ENCODE data around the gene MROH9. TPM values are rescaled to one million over a fixed set of nuclear protein-coding genes. Genes with fewer than 3 reads are reported as not detected.

MROH9 gene
- polyA plus RNA-seq, 1 of the 3 experiments (the other 2 are of a cell fraction): 0.26 TPM

DNA sequence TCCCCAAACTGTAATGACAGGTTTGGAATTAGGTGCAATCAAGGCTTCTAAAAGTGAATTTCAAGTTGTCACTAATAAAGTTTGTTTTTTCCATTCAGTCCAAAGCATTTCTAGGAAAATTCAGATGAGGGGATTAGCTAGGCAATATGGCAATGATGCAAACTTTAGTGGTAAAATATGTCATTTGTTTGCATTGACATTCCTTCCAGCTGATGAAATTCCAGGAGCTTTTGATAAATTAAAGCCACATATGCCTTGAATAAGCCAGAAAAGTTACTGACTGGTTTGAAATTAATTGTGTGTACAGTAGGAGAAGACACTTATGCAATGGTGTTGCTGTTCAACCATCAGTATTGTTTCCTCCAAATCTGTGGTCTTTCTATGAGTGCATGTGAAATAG is 57.8 kb downstream of the MROH9 start:
- Histone ChIP-seq H3K27ac (ENCODE audit: low read depth in 2 of 2, low read length in 1 of 2) (no peak overlapping the region), H3K4me1 (ENCODE audit: control insufficient read depth in 1 of 2, insufficient read depth in 2 of 2, low read depth in 1 of 2, low read length in 1 of 2) (no peaks in the 10 kb centered on the region), H3K9me3 (no peaks in the 10 kb centered on the region), H3K4me3 (ENCODE audit: low read depth in 2 of 2, low read length in 1 of 2) (no peak overlapping the region), H2AFZ (ENCODE audit: low read depth) (no peak overlapping the region), H3F3A (replicated peaks; ENCODE audit: insufficient read depth) (no peaks in the 10 kb centered on the region), H3K36me3 (replicated peaks in 1 of 2; ENCODE audit: control insufficient read depth in 1 of 2, insufficient read depth in 2 of 2, low read length in 1 of 2) (no peaks in the 10 kb centered on the region), H3K9me2 (no peaks in the 10 kb centered on the region), H3K27me3 (ENCODE audit: insufficient read depth) (peaks cover 7% of the 10 kb centered on the region; the same call in 1 of the 2 replicates), H3K9ac (no peak overlapping the region), H4K20me1 (ENCODE audit: insufficient read depth) (no peaks in the 10 kb centered on the region), H3K4me2 (no peak overlapping the region), H3K79me2 (ENCODE audit: insufficient read depth) (no peaks in the 10 kb centered on the region)
- DNase-seq: no peak
- CTCF ChIA-PET: no interaction called here
- TF ChIP-seq RAD21 (IDR thresholded peaks at IDR 0.05; ENCODE audit: low read length) (no peak), YY1 (IDR thresholded peaks at IDR 0.05; ENCODE audit: low read depth) (no peak), NFIC (IDR thresholded peaks at IDR 0.05; ENCODE audit: borderline replicate concordance) (no peak), NRF1 (IDR thresholded peaks at IDR 0.05; ENCODE audit: low read depth, low read length) (no peak), GATA2 (CRISPR knock-in tag; IDR thresholded peaks at IDR 0.05) (no peak), RFX5 (IDR thresholded peaks at IDR 0.05; ENCODE audit: low read length) (no peak), FOSL2 (IDR thresholded peaks at IDR 0.05; ENCODE audit: borderline replicate concordance, low read depth) (no peak), CHD2 (IDR thresholded peaks at IDR 0.05; ENCODE audit: low read length, partially characterized antibody) (no peak), JUND (IDR thresholded peaks at IDR 0.05) (no peak), POLR2AphosphoS5 (IDR thresholded peaks at IDR 0.05; ENCODE audit: low read depth, low read length) (no peak), EZH2phosphoT487 (IDR thresholded peaks at IDR 0.05; ENCODE audit: borderline replicate concordance, low read depth) (no peak), FOXJ3 (CRISPR knock-in tag; IDR thresholded peaks at IDR 0.05) (no peak)
- TF ChIP-seq, protein P1, sequence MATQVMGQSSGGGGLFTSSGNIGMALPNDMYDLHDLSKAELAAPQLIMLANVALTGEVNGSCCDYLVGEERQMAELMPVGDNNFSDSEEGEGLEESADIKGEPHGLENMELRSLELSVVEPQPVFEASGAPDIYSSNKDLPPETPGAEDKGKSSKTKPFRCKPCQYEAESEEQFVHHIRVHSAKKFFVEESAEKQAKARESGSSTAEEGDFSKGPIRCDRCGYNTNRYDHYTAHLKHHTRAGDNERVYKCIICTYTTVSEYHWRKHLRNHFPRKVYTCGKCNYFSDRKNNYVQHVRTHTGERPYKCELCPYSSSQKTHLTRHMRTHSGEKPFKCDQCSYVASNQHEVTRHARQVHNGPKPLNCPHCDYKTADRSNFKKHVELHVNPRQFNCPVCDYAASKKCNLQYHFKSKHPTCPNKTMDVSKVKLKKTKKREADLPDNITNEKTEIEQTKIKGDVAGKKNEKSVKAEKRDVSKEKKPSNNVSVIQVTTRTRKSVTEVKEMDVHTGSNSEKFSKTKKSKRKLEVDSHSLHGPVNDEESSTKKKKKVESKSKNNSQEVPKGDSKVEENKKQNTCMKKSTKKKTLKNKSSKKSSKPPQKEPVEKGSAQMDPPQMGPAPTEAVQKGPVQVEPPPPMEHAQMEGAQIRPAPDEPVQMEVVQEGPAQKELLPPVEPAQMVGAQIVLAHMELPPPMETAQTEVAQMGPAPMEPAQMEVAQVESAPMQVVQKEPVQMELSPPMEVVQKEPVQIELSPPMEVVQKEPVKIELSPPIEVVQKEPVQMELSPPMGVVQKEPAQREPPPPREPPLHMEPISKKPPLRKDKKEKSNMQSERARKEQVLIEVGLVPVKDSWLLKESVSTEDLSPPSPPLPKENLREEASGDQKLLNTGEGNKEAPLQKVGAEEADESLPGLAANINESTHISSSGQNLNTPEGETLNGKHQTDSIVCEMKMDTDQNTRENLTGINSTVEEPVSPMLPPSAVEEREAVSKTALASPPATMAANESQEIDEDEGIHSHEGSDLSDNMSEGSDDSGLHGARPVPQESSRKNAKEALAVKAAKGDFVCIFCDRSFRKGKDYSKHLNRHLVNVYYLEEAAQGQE (IDR thresholded peaks at IDR 0.05; ENCODE audit: low read depth, low read length): no peak
- TF ChIP-seq, protein P2, sequence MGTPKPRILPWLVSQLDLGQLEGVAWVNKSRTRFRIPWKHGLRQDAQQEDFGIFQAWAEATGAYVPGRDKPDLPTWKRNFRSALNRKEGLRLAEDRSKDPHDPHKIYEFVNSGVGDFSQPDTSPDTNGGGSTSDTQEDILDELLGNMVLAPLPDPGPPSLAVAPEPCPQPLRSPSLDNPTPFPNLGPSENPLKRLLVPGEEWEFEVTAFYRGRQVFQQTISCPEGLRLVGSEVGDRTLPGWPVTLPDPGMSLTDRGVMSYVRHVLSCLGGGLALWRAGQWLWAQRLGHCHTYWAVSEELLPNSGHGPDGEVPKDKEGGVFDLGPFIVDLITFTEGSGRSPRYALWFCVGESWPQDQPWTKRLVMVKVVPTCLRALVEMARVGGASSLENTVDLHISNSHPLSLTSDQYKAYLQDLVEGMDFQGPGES (IDR thresholded peaks at IDR 0.05; ENCODE audit: low read depth, low read length): no peak
- TF ChIP-seq, protein P3, sequence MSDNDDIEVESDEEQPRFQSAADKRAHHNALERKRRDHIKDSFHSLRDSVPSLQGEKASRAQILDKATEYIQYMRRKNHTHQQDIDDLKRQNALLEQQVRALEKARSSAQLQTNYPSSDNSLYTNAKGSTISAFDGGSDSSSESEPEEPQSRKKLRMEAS (IDR thresholded peaks at IDR 0.05; ENCODE audit: low read depth): no peak
- TF ChIP-seq, protein P4, sequence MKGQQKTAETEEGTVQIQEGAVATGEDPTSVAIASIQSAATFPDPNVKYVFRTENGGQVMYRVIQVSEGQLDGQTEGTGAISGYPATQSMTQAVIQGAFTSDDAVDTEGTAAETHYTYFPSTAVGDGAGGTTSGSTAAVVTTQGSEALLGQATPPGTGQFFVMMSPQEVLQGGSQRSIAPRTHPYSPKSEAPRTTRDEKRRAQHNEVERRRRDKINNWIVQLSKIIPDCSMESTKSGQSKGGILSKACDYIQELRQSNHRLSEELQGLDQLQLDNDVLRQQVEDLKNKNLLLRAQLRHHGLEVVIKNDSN (IDR thresholded peaks at IDR 0.05; ENCODE audit: borderline replicate concordance, low read depth): no peak
- POLR2A ChIA-PET: no interaction called here

Data from SK-N-SH (cell line).